A549 (cell line): ENCODE results near the gene PCTP. TPM values are rescaled to one million over a fixed set of nuclear protein-coding genes. Genes with fewer than 3 reads are reported as not detected.

ENCODE experiments used
- ATAC-seq, 2 experiments: fragments of 200-7000 bp in 1 of 2; fragments of >200 bp in 1 of 2; cut with Nextera tagmentation in 1 of 2; cut with Tn5 transposase in 1 of 2; 3 replicates each; pipeline versions ENCODE4 v1.8.0 to v1.9.1; 2018 to 2020; ENCODE audit warnings: mild to moderate bottlenecking in 1 of 2, moderate library complexity in 1 of 2
- CTCF ChIA-PET: fragments of 300-600 bp; sonication (Branson Sonifier 250); formaldehyde crosslinking; extraction: SDS; loops from one replicate; lab custom pipeline; 2021; ENCODE audit warnings: antibody characterized with exemption, inconsistent platforms; lab: Yijun Ruan, JAX
- POLR2A ChIA-PET: fragments of 350-600 bp; formaldehyde crosslinking; extraction: SDS; loops from one replicate; lab custom pipeline; 2021; ENCODE audit warnings: antibody characterized with exemption, inconsistent platforms; lab: Yijun Ruan, JAX
- DNase-seq, 2 experiments: peaks; one replicate each; pipeline versions ENCODE4 v3.0.0 to v3.0.0-alpha.2; 2011 to 2016; ENCODE audit warnings: low read depth in 1 of 2, low spot score in 1 of 2
- FAIRE-seq: peaks from 2 replicates; lab custom pipeline; 2011; peaks lifted over from hg19 to GRCh38; lab: Jason Lieb, UNC
- H3K27ac ChIP-seq, 2 experiments: fragments of >200 bp; sonication (Bioruptor Twin); formaldehyde crosslinking; 3 replicates each; pipeline ENCODE4 v1.5.1; 2016 to 2017
- H3K4me1 ChIP-seq: fragments of >200 bp; sonication (Bioruptor Twin); formaldehyde crosslinking; 3 replicates; pipeline ENCODE4 v1.6.1; 2016
- H3K4me2 ChIP-seq: fragments of >200 bp; sonication (Bioruptor Twin); formaldehyde crosslinking; 3 replicates; pipeline ENCODE4 v1.6.1; 2016
- H3K4me3 ChIP-seq: fragments of >200 bp; sonication (Bioruptor Twin); formaldehyde crosslinking; 3 replicates; pipeline ENCODE4 v1.5.1; 2016
- H3K9me3 ChIP-seq: fragments of >200 bp; sonication (Bioruptor Twin); formaldehyde crosslinking; 3 replicates; pipeline ENCODE4 v1.6.1; 2016
- BHLHE40 ChIP-seq: IDR thresholded peaks from 2 replicates; pipeline ENCODE4 v1.6.1; 2012; ENCODE audit warnings: low read depth, low read length, inconsistent platforms
- EHF ChIP-seq: fragments of 250-450 bp; sonication (Bioruptor Pico); IDR thresholded peaks from 2 replicates; pipeline ENCODE4 v1.5.0; 2020; ENCODE audit warnings: mild to moderate bottlenecking
- ESRRA ChIP-seq: fragments of 150-350 bp; IDR thresholded peaks from 2 replicates; pipeline ENCODE4 v1.6.1; 2014; ENCODE audit warnings: mild to moderate bottlenecking, low read length, borderline replicate concordance
- GATA3 ChIP-seq: IDR thresholded peaks from 2 replicates; pipeline ENCODE4 v1.6.1; 2012; ENCODE audit warnings: borderline replicate concordance
- JUNB ChIP-seq: fragments of >200 bp; sonication (Bioruptor Twin); formaldehyde crosslinking; IDR thresholded peaks from 2 replicates; pipeline ENCODE4 v1.6.1; 2016
- MAFK ChIP-seq: fragments of 450-650 bp; IDR thresholded peaks from 2 replicates; pipeline ENCODE4 v1.6.1; 2014; ENCODE audit not compliant: partially characterized antibody
- NPAS2 ChIP-seq: fragments of 250-450 bp; sonication (Bioruptor Pico); IDR thresholded peaks from 2 replicates; pipeline ENCODE4 v1.8.0; 2022; ENCODE audit warnings: mild to moderate bottlenecking, moderate library complexity, borderline replicate concordance
- RNF2 ChIP-seq: fragments of 200-600 bp; sonication (generic); IDR thresholded peaks from 2 replicates; pipeline ENCODE4 v1.6.1; 2016; ENCODE audit warnings: low read depth, mild to moderate bottlenecking, antibody characterized with exemption, moderate library complexity, borderline replicate concordance
- TFCP2L1 ChIP-seq: fragments of 250-450 bp; sonication (Bioruptor Pico); IDR thresholded peaks from 2 replicates; pipeline ENCODE4 v1.5.0; 2021; ENCODE audit warnings: mild to moderate bottlenecking
- ZFP36 ChIP-seq: fragments of 450-650 bp; IDR thresholded peaks from 2 replicates; pipeline ENCODE4 v1.6.1; 2014; ENCODE audit warnings: borderline replicate concordance; ENCODE audit not compliant: partially characterized antibody
- ZSCAN20 ChIP-seq: fragments of 250-450 bp; sonication (Bioruptor Pico); IDR thresholded peaks from 2 replicates; pipeline ENCODE4 v1.8.0; 2022; ENCODE audit warnings: mild to moderate bottlenecking, moderate library complexity
- WGBS: methylation state at CpG from one replicate; pipeline ENCODE4 v1.1.6; 2017; ENCODE audit errors: missing lambda C conversion rate; 5-methylcytosine and 5-hydroxymethylcytosine counted together
- polyA plus RNA-seq, 4 experiments: library from polyadenylated mRNA; depleted of rRNA in 3 of 4; stranded (reverse); fragments of >200 nt; fragmentation: RNase III in 1 of 4; extraction: RNeasy Plus Mini Kit Qiagen cat#74134 plus additional on column Dnase treatment in 1 of 4; gene quantifications; 2 replicates in 3 of 4; 3 replicates in 1 of 4; pipeline ENCODE4 v1.2.3, GENCODE V29; 2011 to 2017
- TF ChIP-seq, protein P1 (sequence below): fragments of >200 bp; sonication (Bioruptor Twin); formaldehyde crosslinking; IDR thresholded peaks from 2 replicates; pipeline ENCODE4 v1.6.1; 2016
- TF ChIP-seq, protein P2 (sequence below): fragments of >200 bp; sonication (Bioruptor Twin); formaldehyde crosslinking; IDR thresholded peaks from 3 replicates; pipeline ENCODE4 v1.6.1; 2016
- TF ChIP-seq, protein P3 (sequence below): fragments of 450-650 bp; IDR thresholded peaks from 2 replicates; pipeline ENCODE4 v1.6.1; 2014; ENCODE audit warnings: antibody characterized with exemption
- TF ChIP-seq, protein P4 (sequence below): fragments of >200 bp; sonication (Bioruptor Twin); formaldehyde crosslinking; IDR thresholded peaks from 3 replicates; pipeline ENCODE4 v1.5.1; 2016
- TF ChIP-seq, protein P5 (sequence below): IDR thresholded peaks from 2 replicates; pipeline ENCODE4 v1.6.1; 2012
- TF ChIP-seq, protein P6 (sequence below): fragments of 200-600 bp; sonication (generic); IDR thresholded peaks from 2 replicates; pipeline ENCODE4 v1.6.1; 2016; ENCODE audit warnings: antibody characterized with exemption, mild to moderate bottlenecking, moderate library complexity
- TF ChIP-seq, protein P7 (sequence below): fragments of 150-350 bp; IDR thresholded peaks from 2 replicates; pipeline ENCODE4 v1.6.1; 2014; ENCODE audit warnings: low read depth, mild to moderate bottlenecking, low read length
- TF ChIP-seq, protein P8 (sequence below): IDR thresholded peaks from 2 replicates; pipeline ENCODE4 v1.6.1; 2012

The PCTP gene
- polyA plus RNA-seq, 2 of the 4 experiments (the other 2 are of a cell fraction) = 17.1 to 31.5 TPM

DNA sequence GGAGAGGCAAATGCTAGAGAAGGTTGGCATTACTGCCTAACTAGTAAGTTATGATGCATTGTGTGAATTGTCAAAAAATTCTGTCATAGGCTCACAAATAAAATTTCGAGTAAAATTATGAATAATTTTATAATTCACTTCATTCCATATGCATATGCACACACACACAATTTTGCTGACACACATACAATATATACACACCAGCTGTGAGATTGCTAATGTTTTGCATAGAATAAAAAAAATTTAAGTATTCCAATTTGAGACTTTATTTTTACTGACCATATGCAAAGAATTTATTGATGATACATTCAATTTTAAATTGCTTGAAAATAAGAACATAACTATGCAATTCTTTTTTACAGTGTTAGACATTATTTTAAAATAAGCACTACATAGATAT lies 21.4 kb upstream of the PCTP start:
- ATAC-seq = no peak
- Histone ChIP-seq H3K4me3 (no peak overlapping the region), H3K4me2 (no peak overlapping the region)
- DNase-seq = no peak
- CTCF ChIA-PET = interaction anchor here (1.1 to 20.4 kb wide), 3 partner anchors 12 to 200 kb away, joined by 3 to 359 read pairs (median 21); no protein-coding TSS in a partner anchor
- 2% methylated on average over 1 of the region's 1 CpG for WGBS
- no peak for TF ChIP-seq BHLHE40
- peak; percentile 38 for TF ChIP-seq MAFK
- TF ChIP-seq, protein P1, sequence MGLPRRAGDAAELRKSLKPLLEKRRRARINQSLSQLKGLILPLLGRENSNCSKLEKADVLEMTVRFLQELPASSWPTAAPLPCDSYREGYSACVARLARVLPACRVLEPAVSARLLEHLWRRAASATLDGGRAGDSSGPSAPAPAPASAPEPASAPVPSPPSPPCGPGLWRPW = no peak
- TF ChIP-seq, all 56 proteins: peak for 1
- POLR2A ChIA-PET = no interaction called here
- Histone ChIP-seq H3K4me1 (peaks cover 8% of the 10 kb centered on the region), H3K27ac (no peak overlapping the region), H3K9me3 (no peaks in the 10 kb centered on the region)
- FAIRE-seq = no peak

DNA sequence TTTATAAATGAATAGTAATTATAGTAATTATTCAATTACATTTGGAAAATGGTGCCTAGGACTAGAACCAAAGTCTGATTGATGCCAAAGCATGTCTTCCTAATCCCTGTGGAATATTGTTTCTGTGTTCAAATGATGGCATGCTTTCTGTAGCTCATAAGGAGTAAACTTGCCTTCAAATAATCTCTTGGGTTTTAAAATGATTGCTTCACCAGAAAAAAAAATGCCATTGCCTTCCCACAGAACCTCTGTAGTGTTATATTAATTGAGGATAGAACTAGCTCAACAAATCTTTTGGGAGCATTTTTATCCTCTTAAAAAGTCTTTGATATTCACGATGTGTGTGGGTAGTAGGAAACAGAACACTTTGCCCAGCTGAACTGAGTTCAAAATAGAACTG lies 20.5 kb upstream of the PCTP start:
- no peak overlapping the region for H3K4me2 ChIP-seq
- no peak for DNase-seq
- CTCF ChIA-PET = interaction anchor here (1.4 to 20.4 kb wide), 3 partner anchors 13 to 201 kb away, joined by 5 to 359 read pairs (median 47); no protein-coding TSS in a partner anchor
- no peak for ATAC-seq
- no peak for TF ChIP-seq TFCP2L1 (CRISPR knock-in tag)
- TF ChIP-seq, protein P2, sequence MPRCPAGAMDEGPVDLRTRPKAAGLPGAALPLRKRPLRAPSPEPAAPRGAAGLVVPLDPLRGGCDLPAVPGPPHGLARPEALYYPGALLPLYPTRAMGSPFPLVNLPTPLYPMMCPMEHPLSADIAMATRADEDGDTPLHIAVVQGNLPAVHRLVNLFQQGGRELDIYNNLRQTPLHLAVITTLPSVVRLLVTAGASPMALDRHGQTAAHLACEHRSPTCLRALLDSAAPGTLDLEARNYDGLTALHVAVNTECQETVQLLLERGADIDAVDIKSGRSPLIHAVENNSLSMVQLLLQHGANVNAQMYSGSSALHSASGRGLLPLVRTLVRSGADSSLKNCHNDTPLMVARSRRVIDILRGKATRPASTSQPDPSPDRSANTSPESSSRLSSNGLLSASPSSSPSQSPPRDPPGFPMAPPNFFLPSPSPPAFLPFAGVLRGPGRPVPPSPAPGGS = no peak
- TF ChIP-seq, protein P3, sequence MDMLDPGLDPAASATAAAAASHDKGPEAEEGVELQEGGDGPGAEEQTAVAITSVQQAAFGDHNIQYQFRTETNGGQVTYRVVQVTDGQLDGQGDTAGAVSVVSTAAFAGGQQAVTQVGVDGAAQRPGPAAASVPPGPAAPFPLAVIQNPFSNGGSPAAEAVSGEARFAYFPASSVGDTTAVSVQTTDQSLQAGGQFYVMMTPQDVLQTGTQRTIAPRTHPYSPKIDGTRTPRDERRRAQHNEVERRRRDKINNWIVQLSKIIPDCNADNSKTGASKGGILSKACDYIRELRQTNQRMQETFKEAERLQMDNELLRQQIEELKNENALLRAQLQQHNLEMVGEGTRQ = no peak
- TF ChIP-seq ZFP36 = no peak
- no peak for TF ChIP-seq NPAS2
- TF ChIP-seq, protein P4, sequence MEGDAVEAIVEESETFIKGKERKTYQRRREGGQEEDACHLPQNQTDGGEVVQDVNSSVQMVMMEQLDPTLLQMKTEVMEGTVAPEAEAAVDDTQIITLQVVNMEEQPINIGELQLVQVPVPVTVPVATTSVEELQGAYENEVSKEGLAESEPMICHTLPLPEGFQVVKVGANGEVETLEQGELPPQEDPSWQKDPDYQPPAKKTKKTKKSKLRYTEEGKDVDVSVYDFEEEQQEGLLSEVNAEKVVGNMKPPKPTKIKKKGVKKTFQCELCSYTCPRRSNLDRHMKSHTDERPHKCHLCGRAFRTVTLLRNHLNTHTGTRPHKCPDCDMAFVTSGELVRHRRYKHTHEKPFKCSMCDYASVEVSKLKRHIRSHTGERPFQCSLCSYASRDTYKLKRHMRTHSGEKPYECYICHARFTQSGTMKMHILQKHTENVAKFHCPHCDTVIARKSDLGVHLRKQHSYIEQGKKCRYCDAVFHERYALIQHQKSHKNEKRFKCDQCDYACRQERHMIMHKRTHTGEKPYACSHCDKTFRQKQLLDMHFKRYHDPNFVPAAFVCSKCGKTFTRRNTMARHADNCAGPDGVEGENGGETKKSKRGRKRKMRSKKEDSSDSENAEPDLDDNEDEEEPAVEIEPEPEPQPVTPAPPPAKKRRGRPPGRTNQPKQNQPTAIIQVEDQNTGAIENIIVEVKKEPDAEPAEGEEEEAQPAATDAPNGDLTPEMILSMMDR = no peak
- no peak for TF ChIP-seq ESRRA
- TF ChIP-seq BHLHE40 = no peak
- POLR2A ChIA-PET = no interaction called here
- no peak overlapping the region for H3K27ac ChIP-seq
- H3K4me1 ChIP-seq = peaks cover 8% of the 10 kb centered on the region
- no peaks in the 10 kb centered on the region for H3K9me3 ChIP-seq
- 32% methylated on average over 1 of the region's 1 CpG for WGBS
- no peak overlapping the region for H3K4me3 ChIP-seq
- FAIRE-seq = no peak

DNA sequence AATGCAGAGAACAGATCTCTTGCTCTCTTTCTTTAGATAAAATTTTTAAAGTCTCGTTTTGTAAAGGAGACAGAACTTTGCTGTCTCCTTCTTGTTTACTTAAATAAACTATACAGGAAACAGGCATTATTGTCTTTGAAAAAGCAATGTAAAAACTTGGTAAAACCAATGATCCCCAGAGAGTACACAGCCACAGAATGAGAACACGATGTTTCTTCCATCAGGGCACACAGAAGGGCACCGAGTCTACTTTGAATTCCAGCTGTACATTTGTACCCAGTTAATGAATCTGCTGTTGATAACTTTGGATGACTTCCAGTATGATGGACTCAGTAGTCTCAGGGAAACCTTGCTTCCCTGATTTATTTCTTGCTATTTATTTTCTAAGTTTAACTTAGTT lies 20.0 kb upstream of the PCTP start:
- ATAC-seq (no peak), FAIRE-seq (no peak), DNase-seq (no peak)
- H3K4me1 ChIP-seq = peaks cover 8% of the 10 kb centered on the region
- H3K27ac ChIP-seq = no peak overlapping the region
- POLR2A ChIA-PET = no interaction called here
- 43% methylated on average over 3 of the region's 3 CpGs for WGBS
- no peak overlapping the region for H3K4me2 ChIP-seq
- H3K9me3 ChIP-seq = no peaks in the 10 kb centered on the region
- no peak overlapping the region for H3K4me3 ChIP-seq
- CTCF ChIA-PET = interaction anchor here (1.4 to 20.4 kb wide), 4 partner anchors 8 to 201 kb away, joined by 5 to 359 read pairs (median 44); partner anchors contain the start of gene TMEM100
- TF ChIP-seq RNF2 (no peak), JUNB (no peak), GATA3 (no peak), EHF (CRISPR knock-in tag) (no peak), ZSCAN20 (no peak)
- TF ChIP-seq, protein P5, sequence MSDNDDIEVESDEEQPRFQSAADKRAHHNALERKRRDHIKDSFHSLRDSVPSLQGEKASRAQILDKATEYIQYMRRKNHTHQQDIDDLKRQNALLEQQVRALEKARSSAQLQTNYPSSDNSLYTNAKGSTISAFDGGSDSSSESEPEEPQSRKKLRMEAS = no peak
- TF ChIP-seq, protein P6, sequence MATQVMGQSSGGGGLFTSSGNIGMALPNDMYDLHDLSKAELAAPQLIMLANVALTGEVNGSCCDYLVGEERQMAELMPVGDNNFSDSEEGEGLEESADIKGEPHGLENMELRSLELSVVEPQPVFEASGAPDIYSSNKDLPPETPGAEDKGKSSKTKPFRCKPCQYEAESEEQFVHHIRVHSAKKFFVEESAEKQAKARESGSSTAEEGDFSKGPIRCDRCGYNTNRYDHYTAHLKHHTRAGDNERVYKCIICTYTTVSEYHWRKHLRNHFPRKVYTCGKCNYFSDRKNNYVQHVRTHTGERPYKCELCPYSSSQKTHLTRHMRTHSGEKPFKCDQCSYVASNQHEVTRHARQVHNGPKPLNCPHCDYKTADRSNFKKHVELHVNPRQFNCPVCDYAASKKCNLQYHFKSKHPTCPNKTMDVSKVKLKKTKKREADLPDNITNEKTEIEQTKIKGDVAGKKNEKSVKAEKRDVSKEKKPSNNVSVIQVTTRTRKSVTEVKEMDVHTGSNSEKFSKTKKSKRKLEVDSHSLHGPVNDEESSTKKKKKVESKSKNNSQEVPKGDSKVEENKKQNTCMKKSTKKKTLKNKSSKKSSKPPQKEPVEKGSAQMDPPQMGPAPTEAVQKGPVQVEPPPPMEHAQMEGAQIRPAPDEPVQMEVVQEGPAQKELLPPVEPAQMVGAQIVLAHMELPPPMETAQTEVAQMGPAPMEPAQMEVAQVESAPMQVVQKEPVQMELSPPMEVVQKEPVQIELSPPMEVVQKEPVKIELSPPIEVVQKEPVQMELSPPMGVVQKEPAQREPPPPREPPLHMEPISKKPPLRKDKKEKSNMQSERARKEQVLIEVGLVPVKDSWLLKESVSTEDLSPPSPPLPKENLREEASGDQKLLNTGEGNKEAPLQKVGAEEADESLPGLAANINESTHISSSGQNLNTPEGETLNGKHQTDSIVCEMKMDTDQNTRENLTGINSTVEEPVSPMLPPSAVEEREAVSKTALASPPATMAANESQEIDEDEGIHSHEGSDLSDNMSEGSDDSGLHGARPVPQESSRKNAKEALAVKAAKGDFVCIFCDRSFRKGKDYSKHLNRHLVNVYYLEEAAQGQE = no peak
- TF ChIP-seq, protein P7, sequence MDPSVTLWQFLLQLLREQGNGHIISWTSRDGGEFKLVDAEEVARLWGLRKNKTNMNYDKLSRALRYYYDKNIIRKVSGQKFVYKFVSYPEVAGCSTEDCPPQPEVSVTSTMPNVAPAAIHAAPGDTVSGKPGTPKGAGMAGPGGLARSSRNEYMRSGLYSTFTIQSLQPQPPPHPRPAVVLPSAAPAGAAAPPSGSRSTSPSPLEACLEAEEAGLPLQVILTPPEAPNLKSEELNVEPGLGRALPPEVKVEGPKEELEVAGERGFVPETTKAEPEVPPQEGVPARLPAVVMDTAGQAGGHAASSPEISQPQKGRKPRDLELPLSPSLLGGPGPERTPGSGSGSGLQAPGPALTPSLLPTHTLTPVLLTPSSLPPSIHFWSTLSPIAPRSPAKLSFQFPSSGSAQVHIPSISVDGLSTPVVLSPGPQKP = no peak
- TF ChIP-seq, protein P3 = no peak
- TF ChIP-seq, protein P2 = no peak
- TF ChIP-seq, protein P8, sequence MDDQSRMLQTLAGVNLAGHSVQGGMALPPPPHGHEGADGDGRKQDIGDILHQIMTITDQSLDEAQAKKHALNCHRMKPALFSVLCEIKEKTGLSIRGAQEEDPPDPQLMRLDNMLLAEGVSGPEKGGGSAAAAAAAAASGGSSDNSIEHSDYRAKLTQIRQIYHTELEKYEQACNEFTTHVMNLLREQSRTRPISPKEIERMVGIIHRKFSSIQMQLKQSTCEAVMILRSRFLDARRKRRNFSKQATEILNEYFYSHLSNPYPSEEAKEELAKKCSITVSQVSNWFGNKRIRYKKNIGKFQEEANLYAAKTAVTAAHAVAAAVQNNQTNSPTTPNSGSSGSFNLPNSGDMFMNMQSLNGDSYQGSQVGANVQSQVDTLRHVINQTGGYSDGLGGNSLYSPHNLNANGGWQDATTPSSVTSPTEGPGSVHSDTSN = no peak
